Measurements from ENCODE around the gene SERTAD3. TPM values are rescaled to one million over a fixed set of nuclear protein-coding genes. Genes with fewer than 3 reads are reported as not detected.

SERTAD3 gene
- total and polyA plus RNA-seq, 10 of the 15 experiments (the other 5 are each of a cell fraction or from before 2014, with no cell fraction given), result 4.2 to 22.4 (median 13.7) TPM

- TF ChIP-seq IRF5 (IDR thresholded peaks at IDR 0.05; ENCODE audit: borderline replicate concordance) (no peak), YY1 (IDR thresholded peaks at IDR 0.05; ENCODE audit: low read depth, low read length) (no peak), POLR2A (IDR thresholded peaks at IDR 0.05; ENCODE audit: low read depth, low read length) (no peak), EED (IDR thresholded peaks at IDR 0.05; ENCODE audit: low read depth) (no peak), TCF12 (IDR thresholded peaks at IDR 0.05; ENCODE audit: low read depth, low read length) (no peak), HSF1 (IDR thresholded peaks at IDR 0.05; ENCODE audit: low read depth, low read length) (no peak), CREM (IDR thresholded peaks at IDR 0.05; ENCODE audit: low read depth) (no peak), SRF (IDR thresholded peaks at IDR 0.05; ENCODE audit: low read depth in 2 of 2, low read length in 2 of 2) (no peak), ESRRA (IDR thresholded peaks at IDR 0.05; ENCODE audit: low read length) (no peak), NFYA (IDR thresholded peaks at IDR 0.05; ENCODE audit: borderline replicate concordance, low read depth, low read length) (no peak), MEF2A (IDR thresholded peaks at IDR 0.05; ENCODE audit: insufficient read depth, low read depth, low read length) (no peak)
Measured at GRCh38 chr19:40394816-40395210, 49.3 kb downstream of the SERTAD3 start (continued).

Measured in GM12878 (cell line).